Uterus (tissue), 4 donors: ENCODE data around the gene OPTC. TPM values are rescaled to one million over a fixed set of nuclear protein-coding genes. Genes with fewer than 3 reads are reported as not detected.

ENCODE experiments used
- DNase-seq, 2 donors: peaks; one replicate each; pipeline ENCODE4 v3.0.0-alpha.2; 2019 to 2020
- H3K27ac ChIP-seq, 2 donors: fragments of 200-600 bp; sonication (generic); 1 replicate in 1 of 2; 2 replicates in 1 of 2; pipeline ENCODE4 v1.5.1; 2016 to 2018
- H3K27me3 ChIP-seq, 2 donors: fragments of 200-600 bp; sonication (generic); one replicate each; pipeline ENCODE4 v1.5.1; 2018 to 2019; ENCODE audit warnings: control low read depth in 1 of 2
- H3K36me3 ChIP-seq, 2 donors: fragments of 200-600 bp; sonication (generic); one replicate each; pipeline ENCODE4 v1.5.1; 2019; ENCODE audit warnings: control low read depth in 1 of 2
- H3K4me1 ChIP-seq, 2 donors: fragments of 200-600 bp; sonication (generic); one replicate each; pipeline ENCODE4 v1.5.1; 2018 to 2019; ENCODE audit warnings: control low read depth in 1 of 2
- H3K4me3 ChIP-seq, 2 donors: fragments of 200-600 bp; sonication (generic); 1 replicate in 1 of 2; 2 replicates in 1 of 2; pipeline ENCODE4 v1.5.1; 2018 to 2019; ENCODE audit warnings: mild to moderate bottlenecking in 1 of 2
- H3K9me3 ChIP-seq, 2 donors: fragments of 200-600 bp; sonication (generic); one replicate each; pipeline ENCODE4 v1.5.1; 2019; ENCODE audit warnings: control low read depth in 1 of 2
- POLR2A ChIP-seq, 2 donors: fragments of 450-650 bp; IDR thresholded peaks; one replicate each; pipeline ENCODE4 v1.6.1; 2016; ENCODE audit warnings: antibody characterized with exemption in 2 of 2, mild to moderate bottlenecking in 1 of 2, moderate library complexity in 1 of 2
- intact Hi-C: fragments of 100-400 bp; cut with DNase I; formaldehyde crosslinking; loops from one replicate; pipeline ENCODE4 v1.15.1; 2023; ENCODE audit warnings: low total_unique reads
- total RNA-seq, 4 donors: library from RNA; depleted of rRNA in 3 of 4; stranded (reverse); fragments of >200 nt in 3 of 4; gene quantifications; one replicate each; pipeline versions ENCODE4 v1.1.0 to v1.2.4, GENCODE V29; 2014 to 2023
- TF ChIP-seq, protein P1 (sequence below), 4 experiments: fragments of 200-600 bp in 2 of 4; fragments of 450-650 bp in 2 of 4; sonication (generic) in 2 of 4; IDR thresholded peaks; one replicate each; pipeline ENCODE4 v1.5.1; 2016 to 2019; ENCODE audit warnings: antibody characterized with exemption in 4 of 4, mild to moderate bottlenecking in 2 of 4, moderate library complexity in 1 of 4
- donor health status: DM: yes; HTN: yes; CAD: no.

Gene OPTC
- total RNA-seq, 4 donors from 2014 or later, result not detected

DNA sequence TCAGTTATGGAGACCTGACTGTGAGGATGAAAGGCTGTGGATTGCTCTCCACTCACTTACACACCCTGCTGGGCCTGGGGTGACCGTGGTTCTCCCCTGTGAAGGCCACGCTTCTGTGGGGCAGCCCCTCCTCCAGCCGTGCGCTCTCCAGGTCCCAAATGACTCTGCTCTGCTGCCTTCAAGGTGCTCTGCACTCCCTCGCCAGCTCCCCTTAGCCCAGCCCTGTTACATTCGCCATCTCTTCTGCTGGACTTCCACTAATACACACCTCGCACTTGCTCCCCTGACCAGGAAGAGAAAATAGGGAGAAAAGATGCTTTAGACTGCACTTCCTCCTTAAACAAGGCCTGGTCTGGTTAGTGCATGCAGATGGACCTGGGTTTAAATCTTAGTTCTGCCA is 24.6 kb downstream of the OPTC start:
- intact Hi-C loops, result no loop called here
- peak overlapping the region; percentile 71 to 74 for H3K27ac ChIP-seq
- no peaks in the 10 kb centered on the region for H3K9me3 ChIP-seq
- H3K36me3 ChIP-seq, result no peaks in the 10 kb centered on the region
- no peak overlapping the region for H3K4me3 ChIP-seq
- H3K4me1 ChIP-seq, result peaks cover under 1 to 11% of the 10 kb centered on the region in 2 donors
- TF ChIP-seq POLR2A (IDR thresholded peaks at IDR 0.05), result no peak
- TF ChIP-seq, protein P1, sequence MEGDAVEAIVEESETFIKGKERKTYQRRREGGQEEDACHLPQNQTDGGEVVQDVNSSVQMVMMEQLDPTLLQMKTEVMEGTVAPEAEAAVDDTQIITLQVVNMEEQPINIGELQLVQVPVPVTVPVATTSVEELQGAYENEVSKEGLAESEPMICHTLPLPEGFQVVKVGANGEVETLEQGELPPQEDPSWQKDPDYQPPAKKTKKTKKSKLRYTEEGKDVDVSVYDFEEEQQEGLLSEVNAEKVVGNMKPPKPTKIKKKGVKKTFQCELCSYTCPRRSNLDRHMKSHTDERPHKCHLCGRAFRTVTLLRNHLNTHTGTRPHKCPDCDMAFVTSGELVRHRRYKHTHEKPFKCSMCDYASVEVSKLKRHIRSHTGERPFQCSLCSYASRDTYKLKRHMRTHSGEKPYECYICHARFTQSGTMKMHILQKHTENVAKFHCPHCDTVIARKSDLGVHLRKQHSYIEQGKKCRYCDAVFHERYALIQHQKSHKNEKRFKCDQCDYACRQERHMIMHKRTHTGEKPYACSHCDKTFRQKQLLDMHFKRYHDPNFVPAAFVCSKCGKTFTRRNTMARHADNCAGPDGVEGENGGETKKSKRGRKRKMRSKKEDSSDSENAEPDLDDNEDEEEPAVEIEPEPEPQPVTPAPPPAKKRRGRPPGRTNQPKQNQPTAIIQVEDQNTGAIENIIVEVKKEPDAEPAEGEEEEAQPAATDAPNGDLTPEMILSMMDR (IDR thresholded peaks at IDR 0.05), result no peak
- no peaks in the 10 kb centered on the region for H3K27me3 ChIP-seq
- no peak for DNase-seq

DNA sequence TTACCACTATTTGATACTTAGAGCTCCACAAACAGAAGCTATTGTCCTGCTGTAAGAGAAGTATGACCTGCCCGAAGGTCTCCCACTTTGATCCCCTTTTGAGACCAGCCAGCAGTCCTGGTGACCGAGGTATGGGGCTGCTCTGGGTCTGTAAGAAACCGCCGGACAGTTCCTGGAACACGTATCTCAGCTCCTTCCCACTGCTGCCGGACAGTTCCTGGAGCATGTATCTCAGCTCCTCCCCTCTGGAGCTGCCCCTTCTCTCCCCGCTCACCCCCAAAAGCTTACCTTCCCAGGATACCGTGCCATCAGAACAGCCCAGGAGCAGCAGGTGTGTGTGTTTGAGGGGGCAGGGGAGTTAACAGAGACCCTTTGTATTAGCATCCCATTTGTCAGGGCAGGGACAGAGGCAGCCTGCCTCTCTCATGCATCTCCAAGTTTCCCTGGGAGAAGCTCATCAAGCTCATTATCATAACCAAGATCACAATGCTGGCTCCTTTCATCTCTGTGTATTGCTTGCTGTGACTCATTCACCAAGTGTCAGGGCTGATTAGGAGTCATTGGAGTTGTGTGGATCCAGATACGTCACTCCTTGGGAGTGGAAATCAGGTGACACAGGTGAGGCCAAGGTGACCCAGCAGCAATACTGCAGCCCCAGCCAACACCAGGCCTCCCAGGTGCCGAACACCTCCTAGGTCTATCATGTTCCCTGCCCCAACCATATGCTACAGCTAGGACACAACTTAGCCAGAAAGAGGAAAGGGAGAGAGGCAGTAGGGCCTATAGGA is 25.3 kb downstream of the OPTC start:
- intact Hi-C loops, result no loop called here
- peaks cover 0 to 6% of the 10 kb centered on the region in 2 donors for H3K4me1 ChIP-seq

DNA sequence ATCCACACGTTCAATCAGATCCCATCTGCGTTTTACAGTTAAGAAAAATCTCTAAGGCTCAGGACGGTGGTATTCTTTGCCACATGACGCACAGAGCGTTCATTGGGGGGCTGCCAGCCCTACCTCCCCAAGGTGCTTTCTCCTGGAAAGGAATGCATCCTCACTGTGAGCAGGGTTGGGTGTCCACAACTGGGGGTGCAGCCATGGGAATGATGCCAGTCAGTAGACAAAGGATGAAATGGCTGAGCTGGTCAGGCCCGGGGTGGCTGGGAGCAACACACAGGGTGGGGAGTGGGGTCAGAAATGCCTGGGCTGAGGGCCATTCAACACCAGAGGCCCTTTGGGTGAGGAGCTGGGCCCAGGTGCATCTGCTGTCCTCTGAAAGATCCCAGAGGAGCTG is 25.9 kb downstream of the OPTC start:
- Histone ChIP-seq H3K4me1 (peaks cover 0 to 6% of the 10 kb centered on the region in 2 donors), H3K27me3 (no peaks in the 10 kb centered on the region), H3K27ac (peak overlapping the region; percentile 71 to 74), H3K4me3 (no peak overlapping the region), H3K36me3 (no peaks in the 10 kb centered on the region), H3K9me3 (no peaks in the 10 kb centered on the region)
- no peak for DNase-seq
- no peak for TF ChIP-seq POLR2A (IDR thresholded peaks at IDR 0.05)
- TF ChIP-seq, protein P1 (IDR thresholded peaks at IDR 0.05), result no peak
- intact Hi-C loops, result no loop called here

More for the DNA sequence above, 25.3 kb downstream of the OPTC start:
- no peak for TF ChIP-seq POLR2A (IDR thresholded peaks at IDR 0.05)
- TF ChIP-seq, protein P1 (IDR thresholded peaks at IDR 0.05), result no peak
- no peaks in the 10 kb centered on the region for H3K9me3 ChIP-seq
- H3K27me3 ChIP-seq, result no peaks in the 10 kb centered on the region
- H3K4me3 ChIP-seq, result no peak overlapping the region
- H3K27ac ChIP-seq, result peak overlapping the region; percentile 71 to 74
- DNase-seq, result no peak
- no peaks in the 10 kb centered on the region for H3K36me3 ChIP-seq

DNA sequence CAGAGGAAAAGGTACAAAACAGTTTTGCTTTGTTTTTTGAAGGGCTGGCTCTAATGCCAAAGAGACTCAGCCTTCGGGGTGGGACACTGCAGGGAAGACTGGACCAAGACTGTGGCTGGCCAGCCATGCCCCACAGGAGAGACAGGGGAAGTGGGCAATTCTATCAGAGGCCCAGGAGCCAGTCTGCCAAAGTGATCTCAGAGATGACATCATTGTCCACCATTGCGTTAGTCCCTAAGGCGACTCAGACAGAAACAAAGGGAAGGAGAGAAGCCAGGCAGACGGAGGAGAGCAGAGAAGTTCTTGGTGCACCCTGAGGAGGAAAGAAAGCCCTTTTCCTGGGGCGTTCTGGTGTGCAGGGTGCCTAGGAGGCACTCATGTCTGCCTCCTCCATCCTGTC is 26.4 kb downstream of the OPTC start:
- Histone ChIP-seq H3K4me1 (peaks cover 0 to 6% of the 10 kb centered on the region in 2 donors), H3K27ac (peak overlapping the region; percentile 71 to 74), H3K4me3 (no peak overlapping the region), H3K9me3 (no peaks in the 10 kb centered on the region), H3K36me3 (no peaks in the 10 kb centered on the region), H3K27me3 (no peaks in the 10 kb centered on the region)
- DNase-seq, result peak in 1 of 2 donors; percentile 55
- TF ChIP-seq, protein P1 (IDR thresholded peaks at IDR 0.05), result no peak
- peak in 1 of 2 donors; percentile 11 for TF ChIP-seq POLR2A (IDR thresholded peaks at IDR 0.05)
- intact Hi-C loops, result no loop called here

DNA sequence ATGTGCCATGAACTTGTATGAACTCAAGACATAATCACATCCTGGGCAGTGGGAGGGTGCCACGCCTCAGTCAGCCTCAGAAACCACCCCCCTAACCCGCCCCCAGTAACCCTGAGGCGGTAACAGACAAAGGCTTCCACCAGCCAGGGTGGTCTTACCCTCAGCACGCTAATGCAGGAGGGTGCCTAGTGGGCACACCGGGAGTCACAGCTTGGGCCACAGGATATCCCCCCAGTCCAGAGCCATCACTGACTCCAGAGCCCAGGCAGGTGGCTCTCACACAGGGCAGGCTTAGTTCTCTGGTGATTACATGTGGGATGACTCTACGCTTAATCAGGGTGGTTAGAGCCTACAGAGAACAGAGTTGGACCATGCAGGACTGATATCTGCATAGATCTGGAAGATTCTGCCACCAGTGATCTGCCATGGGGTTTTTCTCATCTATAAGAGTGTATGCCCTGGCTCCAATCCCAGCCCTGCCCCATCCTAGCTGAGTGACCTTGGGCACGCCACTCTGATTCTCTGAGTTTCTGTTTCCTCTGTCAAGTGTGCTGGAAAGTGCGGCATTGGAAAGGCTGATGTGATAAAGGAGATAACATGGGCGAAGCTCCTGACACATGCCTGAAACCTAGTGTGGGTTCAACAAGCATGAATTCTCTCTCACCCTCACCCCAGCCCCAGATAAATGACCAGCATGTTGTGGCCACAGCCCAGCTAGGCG is 27.3 kb downstream of the OPTC start:
- peaks cover 0 to 6% of the 10 kb centered on the region in 2 donors for H3K4me1 ChIP-seq
- TF ChIP-seq, protein P1 (IDR thresholded peaks at IDR 0.05), result no peak
- TF ChIP-seq POLR2A (IDR thresholded peaks at IDR 0.05), result no peak
- H3K9me3 ChIP-seq, result no peaks in the 10 kb centered on the region
- no peaks in the 10 kb centered on the region for H3K36me3 ChIP-seq
- intact Hi-C loops, result no loop called here
- no peak overlapping the region for H3K4me3 ChIP-seq
- no peak for DNase-seq
- H3K27me3 ChIP-seq, result no peaks in the 10 kb centered on the region
- peak overlapping the region; percentile 71 to 74 for H3K27ac ChIP-seq
